GM10248 (cell line): ENCODE results near the gene KRTAP16-1.
"Not testable (repeated sequence)": the region's sequence is repeated elsewhere in the genome, so short reads cannot be mapped to it uniquely, and the experiment has no call there.

Experiments
- CTCF ChIA-PET: fragments of 300-600 bp; sonication (Branson Sonifier 250); formaldehyde crosslinking; extraction: SDS; loops from one replicate; lab custom pipeline; 2021; ENCODE audit warnings: antibody characterized with exemption; lab: Yijun Ruan, JAX
- POLR2A ChIA-PET: fragments of 350-650 bp; sonication (Branson Sonifier 250); formaldehyde crosslinking; extraction: SDS; loops from one replicate; lab custom pipeline; 2020; ENCODE audit warnings: antibody characterized with exemption; lab: Yijun Ruan, JAX
- DNase-seq: peaks from one replicate; pipeline ENCODE4 v3.0.0; 2012; ENCODE audit errors: extremely low spot score
- TF ChIP-seq, protein P1 (sequence below): IDR thresholded peaks from 2 replicates; pipeline ENCODE4 v1.5.1; 2012; ENCODE audit warnings: mild to moderate bottlenecking, low read depth; ENCODE audit errors: extremely low read depth, missing control alignments, control extremely low read depth

Gene KRTAP16-1, protein sequence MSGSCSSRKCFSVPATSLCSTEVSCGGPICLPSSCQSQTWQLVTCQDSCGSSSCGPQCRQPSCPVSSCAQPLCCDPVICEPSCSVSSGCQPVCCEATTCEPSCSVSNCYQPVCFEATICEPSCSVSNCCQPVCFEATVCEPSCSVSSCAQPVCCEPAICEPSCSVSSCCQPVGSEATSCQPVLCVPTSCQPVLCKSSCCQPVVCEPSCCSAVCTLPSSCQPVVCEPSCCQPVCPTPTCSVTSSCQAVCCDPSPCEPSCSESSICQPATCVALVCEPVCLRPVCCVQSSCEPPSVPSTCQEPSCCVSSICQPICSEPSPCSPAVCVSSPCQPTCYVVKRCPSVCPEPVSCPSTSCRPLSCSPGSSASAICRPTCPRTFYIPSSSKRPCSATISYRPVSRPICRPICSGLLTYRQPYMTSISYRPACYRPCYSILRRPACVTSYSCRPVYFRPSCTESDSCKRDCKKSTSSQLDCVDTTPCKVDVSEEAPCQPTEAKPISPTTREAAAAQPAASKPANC

DNA sequence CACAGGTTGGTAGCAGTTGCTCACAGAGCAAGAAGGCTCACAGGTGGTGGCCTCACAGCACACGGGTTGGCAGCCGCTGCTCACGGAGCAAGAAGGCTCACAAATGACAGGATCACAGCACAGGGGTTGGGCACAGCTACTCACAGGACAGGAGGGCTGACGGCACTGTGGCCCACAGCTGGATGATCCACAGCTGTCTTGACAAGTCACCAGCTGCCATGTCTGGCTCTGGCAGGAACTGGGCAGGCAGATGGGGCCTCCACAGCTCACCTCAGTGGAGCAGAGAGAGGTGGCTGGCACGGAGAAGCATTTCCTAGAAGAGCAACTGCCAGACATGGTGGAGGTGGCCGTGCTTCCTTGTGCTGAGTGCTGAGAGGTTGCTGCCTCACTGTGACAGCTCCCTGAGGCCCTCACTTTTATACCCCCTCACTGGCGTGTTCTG is at the start of gene KRTAP16-1:
Gene KRTAP16-1, minus strand, starts transcription at position 392 of the 442 bp plus-strand sequence. Its CDS starts 56 bp downstream, at position 336.
- ChIA-PET POLR2A (no interaction called here), CTCF (interaction anchor here (1.7 kb wide), 1 partner anchor 14 kb away, joined by 4 read pairs; no protein-coding TSS in a partner anchor)
- TF ChIP-seq, protein P1, sequence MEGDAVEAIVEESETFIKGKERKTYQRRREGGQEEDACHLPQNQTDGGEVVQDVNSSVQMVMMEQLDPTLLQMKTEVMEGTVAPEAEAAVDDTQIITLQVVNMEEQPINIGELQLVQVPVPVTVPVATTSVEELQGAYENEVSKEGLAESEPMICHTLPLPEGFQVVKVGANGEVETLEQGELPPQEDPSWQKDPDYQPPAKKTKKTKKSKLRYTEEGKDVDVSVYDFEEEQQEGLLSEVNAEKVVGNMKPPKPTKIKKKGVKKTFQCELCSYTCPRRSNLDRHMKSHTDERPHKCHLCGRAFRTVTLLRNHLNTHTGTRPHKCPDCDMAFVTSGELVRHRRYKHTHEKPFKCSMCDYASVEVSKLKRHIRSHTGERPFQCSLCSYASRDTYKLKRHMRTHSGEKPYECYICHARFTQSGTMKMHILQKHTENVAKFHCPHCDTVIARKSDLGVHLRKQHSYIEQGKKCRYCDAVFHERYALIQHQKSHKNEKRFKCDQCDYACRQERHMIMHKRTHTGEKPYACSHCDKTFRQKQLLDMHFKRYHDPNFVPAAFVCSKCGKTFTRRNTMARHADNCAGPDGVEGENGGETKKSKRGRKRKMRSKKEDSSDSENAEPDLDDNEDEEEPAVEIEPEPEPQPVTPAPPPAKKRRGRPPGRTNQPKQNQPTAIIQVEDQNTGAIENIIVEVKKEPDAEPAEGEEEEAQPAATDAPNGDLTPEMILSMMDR, result no peak
- DNase-seq, result no peak

- no peak for DNase-seq
- CTCF ChIA-PET, result interaction anchor here (2.3 kb wide), 1 partner anchor 15 kb away, joined by 11 read pairs; the partner anchor contains the start of gene KRT33B
- TF ChIP-seq, protein P1, result no peak
- POLR2A ChIA-PET, result no interaction called here
These were observed 45.4 kb upstream of the KRTAP16-1 start for GRCh38 chr17:41354536-41354935.

GRCh38 chr17:41352597-41353366 is 43.7 kb upstream of the KRTAP16-1 start:
- ChIA-PET POLR2A (no interaction called here), CTCF (interaction anchor here (1.0 to 1.3 kb wide), 2 partner anchors 13 to 30 kb away, joined by 3 read pairs; no protein-coding TSS in a partner anchor)
- no peak for DNase-seq

DNA sequence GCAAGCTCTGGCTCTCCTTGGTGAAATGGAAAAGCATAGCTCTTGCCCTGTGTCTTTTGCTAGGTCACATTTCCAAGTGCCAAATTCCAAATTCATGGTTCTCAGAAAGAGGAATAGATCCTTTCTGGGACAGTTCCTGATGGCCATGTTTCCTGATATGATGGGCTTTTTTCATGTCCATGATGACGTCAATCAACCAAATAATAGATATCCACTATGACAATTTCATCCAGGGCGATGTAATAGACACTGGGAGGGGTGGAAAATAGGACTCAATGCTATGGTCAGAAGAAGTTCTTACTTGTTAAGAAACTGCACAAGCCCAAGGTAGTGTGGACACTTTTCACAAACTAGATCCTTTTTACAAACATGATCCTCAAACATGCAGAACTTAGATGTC is 42.1 kb upstream of the KRTAP16-1 start:
- TF ChIP-seq, protein P1, result no peak
- ChIA-PET POLR2A (no interaction called here), CTCF (no interaction called here)
- no peak for DNase-seq

More at GRCh38 chr17:41352597-41353366, 43.7 kb upstream of the KRTAP16-1 start:
- TF ChIP-seq, protein P1, result no peak

GRCh38 chr17:41350381-41350878 is 41.3 kb upstream of the KRTAP16-1 start, which contains the start of gene KRT33A:
KRT33A (minus strand) TSS chr17:41350828; CDS start chr17:41350767, 61 bp downstream.
- POLR2A ChIA-PET, DNase-seq, CTCF ChIA-PET: not testable (repeated sequence)

- ChIA-PET CTCF (interaction anchor here (0.8 to 1.7 kb wide), 3 partner anchors 8 to 23 kb away, joined by 3 to 4 read pairs (median 4); no protein-coding TSS in a partner anchor), POLR2A (no interaction called here)
- TF ChIP-seq, protein P1, result no peak
- DNase-seq, result no peak
These were observed 39.0 kb upstream of the KRTAP16-1 start for GRCh38 chr17:41347869-41348760.

- DNase-seq, POLR2A ChIA-PET, CTCF ChIA-PET: not testable (repeated sequence)
These were observed 37.3 kb upstream of the KRTAP16-1 start for GRCh38 chr17:41346421-41346820.
